Large intestine (tissue), 3 donors: ENCODE data around the gene OR8J3. TPM values are rescaled to one million over a fixed set of nuclear protein-coding genes. Genes with fewer than 3 reads are reported as not detected.

Source experiments
- DNase-seq, 2 donors: peaks; one replicate each; pipeline versions ENCODE4 v3.0.0 to v3.0.0-alpha.2; 2013
- H3K27ac ChIP-seq: one replicate; pipeline ENCODE4 v1.5.1; 2013; ENCODE audit warnings: low read length
- H3K27me3 ChIP-seq: 2 replicates; pipeline ENCODE4 v1.6.1; 2013; ENCODE audit warnings: low read length; ENCODE audit not compliant: control insufficient read depth, insufficient read depth
- H3K36me3 ChIP-seq: 2 replicates; pipeline ENCODE4 v1.6.1; 2013; ENCODE audit warnings: low read length; ENCODE audit not compliant: control insufficient read depth, insufficient read depth
- H3K4me1 ChIP-seq: one replicate; pipeline ENCODE4 v1.6.1; 2013; ENCODE audit warnings: low read length; ENCODE audit not compliant: control insufficient read depth, insufficient read depth
- H3K4me3 ChIP-seq: one replicate; pipeline ENCODE4 v1.5.1; 2013; ENCODE audit warnings: low read length
- H3K9me3 ChIP-seq: one replicate; pipeline ENCODE4 v1.6.1; 2013; ENCODE audit warnings: mild to moderate bottlenecking, low read depth, low read length, moderate library complexity; ENCODE audit not compliant: control insufficient read depth
- WGBS: methylation state at CpG from one replicate; pipeline ENCODE4 v1.1.5; 2013; ENCODE audit warnings: low lambda C conversion rate; ENCODE audit not compliant: insufficient coverage; 5-methylcytosine and 5-hydroxymethylcytosine counted together
- polyA plus RNA-seq: library from polyadenylated mRNA; unstranded; fragments of 120-200 nt; gene quantifications from one replicate; pipeline ENCODE4 v1.2.1, GENCODE V29; 2013

The OR8J3 gene
- polyA plus RNA-seq, 1 donor, result not detected

- H3K27me3 ChIP-seq, result no peaks in the 10 kb centered on the region
- no peak for DNase-seq
- no peak within 1 kb of the TSS for H3K4me3 ChIP-seq
- H3K27ac ChIP-seq, result no peak within 1 kb of the TSS
- H3K9me3 ChIP-seq, result no peaks in the 10 kb centered on the region
- H3K4me1 ChIP-seq, result no peaks in the 10 kb centered on the region
- H3K36me3 ChIP-seq, result no peaks in the 10 kb centered on the region
These were observed 36.7 kb downstream of the OR8J3 start, which contains the start of gene OR8H2 for GRCh38 chr11:56103210-56103737. Gene OR8H2, plus strand, starts transcription at chr11:56103687. Its CDS starts 1,356 bp downstream, at chr11:56105043.

GRCh38 chr11:56093008-56093407 is 47.0 kb downstream of the OR8J3 start, which contains the start of gene OR8I2:
Gene OR8I2, plus strand, starts transcription at chr11:56093308. Its CDS starts 0 bp downstream, at chr11:56093308.
- no peak within 1 kb of the TSS for H3K27ac ChIP-seq
- 43% methylated on average over 2 of the region's 3 CpGs for WGBS
- no peaks in the 10 kb centered on the region for H3K27me3 ChIP-seq
- H3K4me1 ChIP-seq, result no peaks in the 10 kb centered on the region
- no peak within 1 kb of the TSS for H3K4me3 ChIP-seq
- H3K36me3 ChIP-seq, result no peaks in the 10 kb centered on the region
- no peaks in the 10 kb centered on the region for H3K9me3 ChIP-seq
- no peak for DNase-seq

GRCh38 chr11:56089697-56090096 is 50.3 kb downstream of the OR8J3 start:
- Histone ChIP-seq H3K4me3 (no peak overlapping the region), H3K27ac (no peak overlapping the region), H3K27me3 (no peaks in the 10 kb centered on the region), H3K9me3 (no peaks in the 10 kb centered on the region), H3K4me1 (no peaks in the 10 kb centered on the region), H3K36me3 (no peaks in the 10 kb centered on the region)
- no peak for DNase-seq
- 100% methylated on average over 2 of the region's 3 CpGs for WGBS

Other genes starting within 250 kb of the OR8J3 start
- gene OR5W2, start 225.6 kb downstream of the OR8J3 start, polyA plus RNA-seq, result not detected
- not detected for gene OR5I1, start 203.8 kb downstream of the OR8J3 start, polyA plus RNA-seq
- gene OR10AG1, start 170.3 kb downstream of the OR8J3 start, polyA plus RNA-seq, result not detected
- gene OR5F1, start 145.6 kb downstream of the OR8J3 start, polyA plus RNA-seq, result not detected
- gene OR5AS1, start 112.5 kb downstream of the OR8J3 start, polyA plus RNA-seq, result not detected
- not detected for gene OR8I2, start 46.9 kb downstream of the OR8J3 start, polyA plus RNA-seq
- gene OR8H2, start 36.5 kb downstream of the OR8J3 start, polyA plus RNA-seq, result not detected
- not detected for gene OR8H3, start 17.8 kb downstream of the OR8J3 start, polyA plus RNA-seq
- not detected for gene OR8K5, start 20.1 kb upstream of the OR8J3 start, polyA plus RNA-seq
- not detected for gene OR5J2, start 36.4 kb upstream of the OR8J3 start, polyA plus RNA-seq
- gene OR5T2, start 94.1 kb upstream of the OR8J3 start, polyA plus RNA-seq, result not detected
- gene OR5T3, start 112.1 kb upstream of the OR8J3 start, polyA plus RNA-seq, result not detected
- not detected for gene OR5T1, start 134.0 kb upstream of the OR8J3 start, polyA plus RNA-seq
- gene OR8H1, start 152.1 kb upstream of the OR8J3 start, polyA plus RNA-seq, result not detected
- gene OR8K3, start 174.9 kb upstream of the OR8J3 start, polyA plus RNA-seq, result not detected
- not detected for gene OR8K1, start 205.8 kb upstream of the OR8J3 start, polyA plus RNA-seq
- not detected for gene OR8J1, start 214.1 kb upstream of the OR8J3 start, polyA plus RNA-seq
- not detected for gene OR8U1, start 235.4 kb upstream of the OR8J3 start, polyA plus RNA-seq